GM21381 (cell line): ENCODE data around the gene PRM3.
A peak's percentile ranks its signal among the peaks of the same experiment; 100 is the strongest.

Experiments
- ATAC-seq: cut with Tn5 transposase; IDR thresholded peaks from one replicate; pipeline ENCODE4 v1.9.1; 2021; ENCODE audit warnings: mild to moderate bottlenecking, moderate library complexity; ENCODE audit not compliant: unreplicated experiment

Gene PRM3

DNA sequence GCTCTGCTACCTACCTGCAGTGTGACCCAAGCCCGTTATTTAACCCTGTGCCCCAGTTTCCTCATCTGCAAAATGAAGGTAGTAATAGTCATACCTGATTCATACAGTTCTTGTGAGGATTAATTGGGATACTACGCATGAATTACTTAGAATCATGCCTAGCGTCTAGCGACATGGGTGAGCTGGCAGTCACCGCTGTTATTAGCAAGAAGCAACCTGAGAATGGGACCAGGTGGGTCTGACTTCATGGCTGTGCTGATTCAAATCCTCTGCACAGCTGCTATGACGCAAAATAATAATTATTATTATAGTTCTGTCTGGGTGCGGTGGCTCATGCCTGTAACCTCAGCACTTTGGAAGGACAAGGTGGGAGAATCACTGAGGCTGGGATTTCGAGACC lies 25.3 kb downstream of the PRM3 start:
- ATAC-seq: no peak

DNA sequence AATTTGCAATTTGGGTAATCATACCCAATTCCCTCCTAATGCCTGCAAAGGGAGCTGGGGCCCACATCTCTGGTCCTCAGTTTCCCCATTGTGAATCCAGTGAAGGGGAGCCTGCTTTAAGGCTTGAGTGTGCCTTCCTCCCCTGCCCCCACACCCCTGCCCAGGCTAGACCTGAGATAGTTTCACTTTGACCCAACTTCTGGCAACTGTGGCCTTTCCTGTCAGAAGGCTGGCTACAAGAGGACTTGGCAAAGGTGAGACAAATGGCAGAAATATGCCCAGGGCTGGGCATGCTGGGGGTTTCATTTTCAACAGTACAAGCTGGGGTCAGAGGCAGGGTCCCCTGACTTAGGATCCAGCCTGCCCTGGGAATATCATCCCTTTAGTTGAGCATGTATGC lies 27.4 kb downstream of the PRM3 start:
- ATAC-seq: no peak

- no peak for ATAC-seq
Measured at GRCh38 chr16:11245222-11245737, 28.1 kb downstream of the PRM3 start.

DNA sequence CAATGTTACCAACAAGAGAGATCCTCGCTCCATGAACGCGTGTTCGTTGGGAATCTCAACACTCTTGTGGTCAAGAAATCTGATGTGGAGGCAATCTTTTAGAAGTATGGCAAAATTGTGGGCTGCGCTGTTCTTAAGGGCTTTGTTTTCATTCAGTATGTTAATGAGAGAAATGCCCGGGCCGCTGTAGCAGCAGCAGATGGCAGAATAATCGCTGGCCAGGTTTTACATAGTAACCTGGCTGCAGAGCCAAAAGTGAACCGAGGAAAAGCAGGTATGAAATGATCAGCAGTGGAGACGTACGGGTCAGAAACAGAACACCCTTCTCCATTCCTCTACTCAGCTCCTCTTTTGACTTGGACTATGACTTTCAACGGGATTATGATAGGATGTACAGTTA lies 30.8 kb downstream of the PRM3 start:
- no peak for ATAC-seq

GRCh38 chr16:11241480-11242204 lies 31.8 kb downstream of the PRM3 start:
- ATAC-seq: no peak

- ATAC-seq: no peak
Measured at GRCh38 chr16:11240636-11241473, 32.6 kb downstream of the PRM3 start.

GRCh38 chr16:11239644-11240632 lies 33.5 kb downstream of the PRM3 start:
- ATAC-seq: no peak

GRCh38 chr16:11238272-11239202 lies 34.9 kb downstream of the PRM3 start:
- no peak for ATAC-seq

DNA sequence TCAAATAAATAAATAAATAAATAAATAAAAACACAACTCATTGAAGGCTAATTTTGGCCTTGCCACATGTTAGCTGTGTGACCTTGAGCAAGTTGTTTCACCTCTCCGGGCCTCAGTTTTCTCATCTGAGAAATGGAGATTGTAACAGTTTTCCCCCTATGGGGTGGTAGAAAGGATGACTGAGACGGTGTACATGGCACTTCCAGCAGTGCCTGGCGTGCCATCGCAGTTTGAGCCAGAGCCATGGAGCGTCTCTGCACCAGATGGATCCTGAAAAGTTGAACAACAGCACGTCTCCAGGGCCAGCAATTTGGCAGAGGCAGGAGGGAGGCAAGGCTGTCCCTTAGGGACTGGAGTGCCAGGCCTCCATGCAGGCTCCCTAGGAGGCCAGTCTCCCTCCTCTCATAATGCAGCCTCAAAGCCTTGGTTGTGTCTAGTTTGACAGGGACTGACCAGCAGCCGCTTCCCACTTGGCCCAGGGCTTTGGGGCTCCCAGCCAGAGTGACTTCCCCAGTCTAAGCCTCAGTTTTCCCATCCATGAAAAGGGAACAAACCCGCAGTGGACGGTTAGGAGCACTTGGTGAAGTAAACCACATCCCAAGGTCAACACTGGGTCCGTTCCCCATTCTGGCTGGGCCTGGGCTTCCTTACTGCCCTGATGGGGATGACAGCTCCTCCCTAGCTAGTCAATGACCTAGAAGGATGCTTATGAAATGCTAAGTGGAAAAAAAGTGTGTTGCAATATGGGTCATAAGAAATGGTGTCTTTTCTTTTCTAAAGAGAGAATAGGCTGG lies 36.8 kb downstream of the PRM3 start:
- ATAC-seq: no peak

DNA sequence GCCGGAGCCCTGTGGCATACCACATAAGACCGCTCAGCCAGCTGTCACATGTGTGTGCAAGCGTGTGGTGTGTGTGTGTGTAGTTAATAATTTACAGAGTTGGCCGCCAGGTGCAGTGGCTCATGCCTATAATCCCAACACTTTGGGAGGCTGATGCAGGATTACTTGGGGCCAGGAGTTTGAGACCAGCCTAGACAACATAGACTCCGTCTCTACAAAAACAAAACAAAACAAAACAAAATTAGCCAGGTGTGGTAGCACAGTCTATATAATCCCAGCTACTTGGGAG lies 37.8 kb downstream of the PRM3 start:
- no peak for ATAC-seq

- no peak for ATAC-seq
Measured at GRCh38 chr16:11234884-11235702, 38.3 kb downstream of the PRM3 start.

- ATAC-seq: no peak
Measured at GRCh38 chr16:11233727-11234376, 39.6 kb downstream of the PRM3 start.

DNA sequence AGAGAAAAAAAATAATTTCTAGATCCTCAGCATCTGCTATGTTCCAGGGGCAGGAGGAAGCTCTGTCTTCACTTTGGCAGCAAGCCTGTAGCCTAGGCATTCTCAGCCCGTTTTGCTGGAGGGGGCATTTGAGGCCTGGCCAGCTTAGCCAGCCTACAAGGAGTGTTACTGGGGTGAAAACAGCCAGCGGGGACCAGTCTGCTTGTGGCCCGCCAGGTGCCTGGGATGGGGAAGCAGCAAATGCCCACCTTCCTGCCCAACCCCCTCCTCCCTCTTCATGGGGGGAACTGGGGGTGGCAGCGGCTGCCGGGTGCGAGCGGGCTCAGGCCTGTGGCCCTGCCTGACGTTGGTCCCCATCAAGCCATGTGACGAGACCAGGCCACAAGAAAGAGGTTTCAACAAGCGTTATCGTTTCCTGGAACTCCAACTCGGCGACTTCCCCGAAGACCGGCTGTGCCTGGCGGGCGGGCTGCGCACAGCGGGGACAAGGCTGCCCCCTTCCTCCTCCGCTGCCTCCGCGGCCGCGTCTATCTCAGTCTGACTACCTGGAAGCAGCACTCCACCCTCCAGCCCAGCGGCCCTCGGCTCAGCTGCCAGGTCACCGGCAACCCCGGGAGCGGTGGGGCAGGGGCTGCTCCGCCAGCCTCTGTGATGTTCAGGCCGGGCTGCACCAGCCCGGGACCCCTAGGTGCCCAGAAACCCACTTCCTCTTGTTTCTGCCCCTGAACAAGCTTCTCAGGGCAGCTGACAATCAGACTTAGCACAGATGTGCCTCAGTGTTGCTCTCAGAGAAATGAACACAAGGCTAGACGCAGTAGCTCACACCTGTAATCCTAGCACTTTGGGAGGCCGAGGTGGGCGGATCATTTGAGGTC lies 40.3 kb downstream of the PRM3 start:
- peak; percentile 58 for ATAC-seq

GRCh38 chr16:11232302-11232851 lies 41.1 kb downstream of the PRM3 start:
- ATAC-seq: no peak

DNA sequence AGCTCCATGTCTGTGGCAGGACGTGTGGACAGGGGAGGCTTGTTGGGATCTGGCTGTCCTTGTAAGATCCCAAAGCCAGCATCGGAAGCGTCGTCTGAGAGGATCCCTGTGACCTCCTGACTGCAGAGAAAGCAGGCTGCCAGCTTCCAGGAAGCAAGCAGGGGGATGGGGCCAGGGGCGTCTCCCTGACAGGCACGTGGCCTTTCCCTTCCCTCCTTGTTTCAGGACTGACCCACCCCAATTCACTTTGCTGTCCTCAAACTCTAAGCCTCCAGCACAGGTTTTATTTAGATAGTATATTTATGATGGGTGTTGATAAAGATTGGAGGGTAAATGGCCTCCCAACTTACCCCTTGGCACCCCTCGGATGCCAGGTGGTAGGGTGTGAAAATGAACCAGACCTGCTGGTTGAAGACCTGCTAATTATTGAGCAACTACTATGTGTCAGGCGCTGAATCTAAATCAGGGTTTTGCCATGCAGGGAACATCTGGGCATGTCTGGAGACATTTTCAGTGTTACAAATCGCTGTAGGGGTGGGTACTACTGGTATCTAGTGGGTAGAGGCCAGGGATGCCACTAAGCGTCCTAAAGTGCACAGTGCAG lies 42.0 kb downstream of the PRM3 start:
- ATAC-seq: no peak

DNA sequence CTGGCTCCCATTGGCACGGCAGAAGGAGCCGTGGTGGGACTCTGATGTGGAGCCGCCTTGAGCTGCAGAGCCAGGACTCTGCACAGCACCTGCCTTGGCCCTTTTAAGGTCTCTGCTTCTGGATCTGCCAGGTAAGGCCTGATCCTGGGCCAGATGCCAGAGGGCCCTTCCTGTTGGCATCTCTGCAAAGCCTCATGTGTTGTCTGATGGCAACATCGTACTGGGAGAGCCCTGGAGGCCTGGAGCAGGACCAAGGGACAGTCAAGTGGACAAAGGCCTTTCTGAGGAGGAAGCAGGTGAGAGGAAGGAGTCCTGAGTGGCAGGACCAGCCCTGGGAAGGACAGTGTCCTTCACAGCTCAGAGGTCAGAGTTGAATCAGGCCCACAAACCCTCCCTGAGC lies 43.5 kb downstream of the PRM3 start:
- no peak for ATAC-seq
